GM19468 (cell line): ENCODE measurements around the gene COL23A1.
"Not testable (repeated sequence)": the region's sequence is repeated elsewhere in the genome, so short reads cannot be mapped to it uniquely, and the experiment has no call there.

Source experiments
- ATAC-seq: cut with Tn5 transposase; IDR thresholded peaks from one replicate; pipeline ENCODE4 v1.9.1; 2021; ENCODE audit warnings: mild to moderate bottlenecking, moderate library complexity, moderate number of reproducible peaks; ENCODE audit not compliant: unreplicated experiment; ENCODE audit errors: extremely low read depth

Gene COL23A1

GRCh38 chr5:178242416-178242815 lies 347.8 kb downstream of the COL23A1 start:
- ATAC-seq = no peak

GRCh38 chr5:178241688-178242231 lies 348.4 kb downstream of the COL23A1 start:
- no peak for ATAC-seq

- no peak for ATAC-seq
Observed at GRCh38 chr5:178241231-178241663, 348.9 kb downstream of the COL23A1 start.

- ATAC-seq = no peak
Observed at GRCh38 chr5:178240766-178241165, 349.4 kb downstream of the COL23A1 start.

- ATAC-seq = no peak
Observed at GRCh38 chr5:178240341-178240741, 349.9 kb downstream of the COL23A1 start.

- ATAC-seq = not testable (repeated sequence)
Observed at GRCh38 chr5:178239626-178240301, 350.4 kb downstream of the COL23A1 start.

- no peak for ATAC-seq
Observed at GRCh38 chr5:178238711-178239592, 351.2 kb downstream of the COL23A1 start.

- ATAC-seq = no peak
Observed at GRCh38 chr5:178238313-178238635, 351.9 kb downstream of the COL23A1 start.

- no peak for ATAC-seq
Observed at GRCh38 chr5:178237431-178238312, 352.5 kb downstream of the COL23A1 start.

GRCh38 chr5:178236679-178237078 lies 353.5 kb downstream of the COL23A1 start:
- no peak for ATAC-seq

GRCh38 chr5:178236126-178236525 lies 354.1 kb downstream of the COL23A1 start:
- ATAC-seq = no peak

GRCh38 chr5:178235588-178235974 lies 354.6 kb downstream of the COL23A1 start:
- no peak for ATAC-seq

- ATAC-seq = no peak
Observed at GRCh38 chr5:178234750-178235587, 355.2 kb downstream of the COL23A1 start.

- no peak for ATAC-seq
Observed at GRCh38 chr5:178234121-178234749, 356.0 kb downstream of the COL23A1 start.

- no peak for ATAC-seq
Observed at GRCh38 chr5:178232920-178233429, 357.2 kb downstream of the COL23A1 start.

GRCh38 chr5:178232124-178232919 lies 357.9 kb downstream of the COL23A1 start, which contains the start of gene PHYKPL:
PHYKPL (minus strand) TSS chr5:178232802; CDS start chr5:178232550, 252 bp downstream.
- peak; percentile 44 for ATAC-seq

- no peak for ATAC-seq
Observed at GRCh38 chr5:178231539-178232123, 358.6 kb downstream of the COL23A1 start.
